Bronchial epithelial cell (primary cell): Measurements from ENCODE around the gene ENTR1. TPM values are rescaled to one million over a fixed set of nuclear protein-coding genes. Genes with fewer than 3 reads are reported as not detected.
A peak's percentile ranks its signal among the peaks of the same experiment; 100 is the strongest.

Source experiments
- DNase-seq: peaks from one replicate; pipeline ENCODE4 v3.0.0-alpha.2; 2010; ENCODE audit warnings: low read depth
- FAIRE-seq: peaks from 2 replicates; lab custom pipeline; 2011; peaks lifted over from hg19 to GRCh38; lab: Jason Lieb, UNC
- H3K27me3 ChIP-seq: 2 replicates; pipeline ENCODE4 v1.5.1; 2011; ENCODE audit warnings: low read length; ENCODE audit not compliant: control insufficient read depth, insufficient read depth
- H3K36me3 ChIP-seq: 2 replicates; pipeline ENCODE4 v1.5.1; 2011; ENCODE audit warnings: low read length; ENCODE audit not compliant: control insufficient read depth, insufficient read depth
- H3K4me3 ChIP-seq: 2 replicates; pipeline ENCODE4 v1.5.1; 2011; ENCODE audit warnings: mild to moderate bottlenecking, low read depth, low read length, control low read depth
- CTCF ChIP-seq: IDR thresholded peaks from 2 replicates; pipeline ENCODE4 v1.5.1; 2011; ENCODE audit warnings: mild to moderate bottlenecking, moderate library complexity, low read length, control low read depth, inconsistent platforms; ENCODE audit not compliant: insufficient read depth, severe bottlenecking
- total RNA-seq: library from RNA; depleted of rRNA; stranded (reverse); fragments of >200 nt; gene quantifications from 2 replicates; pipeline ENCODE4 v1.2.1, GENCODE V29; 2014

The ENTR1 gene
- total RNA-seq, 1 donor from 2014 or later: 89.0 TPM

- H3K27me3 ChIP-seq: no peaks in the 10 kb centered on the region
- no peak for TF ChIP-seq CTCF
- H3K4me3 ChIP-seq: no peak overlapping the region
- FAIRE-seq (peak; percentile 40), DNase-seq (no peak)
- H3K36me3 ChIP-seq: peaks cover 46% of the 10 kb centered on the region
These were observed 21.0 kb downstream of the ENTR1 start for GRCh38 chr9:136389396-136389795.

GRCh38 chr9:136387217-136387616, 23.2 kb downstream of the ENTR1 start:
- DNase-seq: no peak
- Histone ChIP-seq H3K36me3 (peaks cover 36% of the 10 kb centered on the region), H3K27me3 (no peaks in the 10 kb centered on the region), H3K4me3 (no peak overlapping the region)
- TF ChIP-seq CTCF: no peak
- no peak for FAIRE-seq

- no peak overlapping the region for H3K4me3 ChIP-seq
- FAIRE-seq (no peak), DNase-seq (no peak)
- TF ChIP-seq CTCF: no peak
- H3K36me3 ChIP-seq: peaks cover 30% of the 10 kb centered on the region
- no peaks in the 10 kb centered on the region for H3K27me3 ChIP-seq
These were observed 24.4 kb downstream of the ENTR1 start for GRCh38 chr9:136386018-136386417.

GRCh38 chr9:136385015-136385414, 25.4 kb downstream of the ENTR1 start:
- FAIRE-seq (no peak), DNase-seq (no peak)
- no peak for TF ChIP-seq CTCF
- no peak overlapping the region for H3K4me3 ChIP-seq
- H3K36me3 ChIP-seq: peaks cover 36% of the 10 kb centered on the region
- H3K27me3 ChIP-seq: no peaks in the 10 kb centered on the region

- DNase-seq (no peak), FAIRE-seq (no peak)
- Histone ChIP-seq H3K27me3 (no peaks in the 10 kb centered on the region), H3K36me3 (peaks cover 40% of the 10 kb centered on the region), H3K4me3 (no peak overlapping the region)
- no peak for TF ChIP-seq CTCF
These were observed 27.0 kb downstream of the ENTR1 start for GRCh38 chr9:136383436-136383835.

- H3K4me3 ChIP-seq: no peak overlapping the region
- no peak for FAIRE-seq
- TF ChIP-seq CTCF: no peak
- no peaks in the 10 kb centered on the region for H3K27me3 ChIP-seq
- peaks cover 34% of the 10 kb centered on the region for H3K36me3 ChIP-seq
- DNase-seq: no peak
These were observed 28.4 kb downstream of the ENTR1 start for GRCh38 chr9:136381966-136382513.
